ENCODE data around the gene KYAT1. TPM values are rescaled to one million over a fixed set of nuclear protein-coding genes. Genes with fewer than 3 reads are reported as not detected.
A peak's percentile ranks its signal among the peaks of the same experiment; 100 is the strongest.
"Not testable (repeated sequence)": the region's sequence is repeated elsewhere in the genome, so short reads cannot be mapped to it uniquely, and the experiment has no call there.

Gene KYAT1
- total RNA-seq, 4 donors from 2014 or later, result 7.4 to 9.0 (median 8.6) TPM

GRCh38 chr9:128882677-128883603 is 1.2 kb upstream of the KYAT1 start:
- H3K36me3 ChIP-seq, result peaks cover 0 to 14% (median 0%) of the 10 kb centered on the region in 3 donors
- H3K4me3 ChIP-seq, result peak overlapping the region; percentile 82 to 96 (median 92)
- H3K27me3 ChIP-seq, result no peaks in the 10 kb centered on the region
- TF ChIP-seq EP300 (IDR thresholded peaks at IDR 0.05), result no peak
- no peak for TF ChIP-seq POLR2A (IDR thresholded peaks at IDR 0.05)
- TF ChIP-seq, protein P1, sequence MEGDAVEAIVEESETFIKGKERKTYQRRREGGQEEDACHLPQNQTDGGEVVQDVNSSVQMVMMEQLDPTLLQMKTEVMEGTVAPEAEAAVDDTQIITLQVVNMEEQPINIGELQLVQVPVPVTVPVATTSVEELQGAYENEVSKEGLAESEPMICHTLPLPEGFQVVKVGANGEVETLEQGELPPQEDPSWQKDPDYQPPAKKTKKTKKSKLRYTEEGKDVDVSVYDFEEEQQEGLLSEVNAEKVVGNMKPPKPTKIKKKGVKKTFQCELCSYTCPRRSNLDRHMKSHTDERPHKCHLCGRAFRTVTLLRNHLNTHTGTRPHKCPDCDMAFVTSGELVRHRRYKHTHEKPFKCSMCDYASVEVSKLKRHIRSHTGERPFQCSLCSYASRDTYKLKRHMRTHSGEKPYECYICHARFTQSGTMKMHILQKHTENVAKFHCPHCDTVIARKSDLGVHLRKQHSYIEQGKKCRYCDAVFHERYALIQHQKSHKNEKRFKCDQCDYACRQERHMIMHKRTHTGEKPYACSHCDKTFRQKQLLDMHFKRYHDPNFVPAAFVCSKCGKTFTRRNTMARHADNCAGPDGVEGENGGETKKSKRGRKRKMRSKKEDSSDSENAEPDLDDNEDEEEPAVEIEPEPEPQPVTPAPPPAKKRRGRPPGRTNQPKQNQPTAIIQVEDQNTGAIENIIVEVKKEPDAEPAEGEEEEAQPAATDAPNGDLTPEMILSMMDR (IDR thresholded peaks at IDR 0.05), result no peak
- peaks cover 0 to 67% (median 27%) of the 10 kb centered on the region in 4 donors for H3K4me1 ChIP-seq
- DNase-seq (ENCODE audit: low spot score in 2 of 2), result no peak
- 0 to 1% methylated on average over 19 of the region's 19 CpGs for WGBS, 2 donors
- no peaks in the 10 kb centered on the region for H3K9me3 ChIP-seq
- peak overlapping the region; percentile 95 to 99 (median 98) for H3K27ac ChIP-seq

DNA sequence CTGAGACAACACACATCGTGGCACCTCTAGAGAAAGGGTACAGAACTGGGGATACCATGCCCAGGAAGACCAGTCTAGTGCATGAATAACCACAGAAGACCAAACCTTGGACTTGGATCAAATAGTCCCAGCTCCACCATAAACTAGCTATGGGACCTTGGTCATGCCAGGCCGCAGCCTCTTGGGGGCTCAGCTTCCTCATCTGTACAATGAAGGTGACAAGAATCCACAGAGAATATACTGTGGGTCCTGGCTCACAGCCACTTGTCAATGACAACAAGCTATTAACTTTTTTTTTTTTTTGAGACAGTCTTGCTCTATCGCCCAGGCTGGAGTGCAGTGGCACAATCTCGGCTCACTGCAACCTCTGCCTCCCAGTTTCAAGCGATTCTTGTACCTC is 3.9 kb downstream of the KYAT1 start:
- Histone ChIP-seq H3K27ac (peak overlapping the region in 1 of 4 donors; percentile 9), H3K27me3 (no peaks in the 10 kb centered on the region), H3K4me1 (peaks cover 0 to 24% (median 8%) of the 10 kb centered on the region in 4 donors), H3K36me3 (no peaks in the 10 kb centered on the region), H3K9me3 (no peaks in the 10 kb centered on the region), H3K4me3 (no peak overlapping the region)
- TF ChIP-seq, protein P1 (IDR thresholded peaks at IDR 0.05), result no peak
- no peak for TF ChIP-seq EP300 (IDR thresholded peaks at IDR 0.05)
- no peak for TF ChIP-seq POLR2A (IDR thresholded peaks at IDR 0.05)
- 75 to 79% methylated on average over 5 of the region's 5 CpGs for WGBS, 2 donors
- DNase-seq (ENCODE audit: low spot score in 2 of 2), result no peak

DNA sequence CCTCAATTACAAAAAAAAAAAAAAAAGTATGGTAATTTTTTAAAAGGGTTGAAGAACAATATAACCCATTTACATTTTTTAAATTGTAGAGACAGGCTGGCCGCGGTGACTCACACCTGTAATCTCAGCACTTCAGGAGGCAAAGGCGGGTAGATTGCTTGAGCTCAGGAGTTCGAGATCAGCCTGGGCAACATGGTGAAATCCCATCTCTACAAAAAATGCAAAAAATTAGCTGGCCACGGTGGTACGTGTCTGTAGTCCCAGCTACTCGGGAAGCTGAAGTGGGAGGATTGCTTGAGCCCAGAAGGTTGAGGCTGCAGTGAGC is 10.8 kb downstream of the KYAT1 start:
- 87 to 90% methylated on average over 7 of the region's 7 CpGs for WGBS, 2 donors
- not testable (repeated sequence) for H3K4me1 ChIP-seq; H3K4me3 ChIP-seq; H3K27ac ChIP-seq; H3K9me3 ChIP-seq; DNase-seq (ENCODE audit: low spot score in 2 of 2); H3K27me3 ChIP-seq; H3K36me3 ChIP-seq

GRCh38 chr9:128870128-128870940 is 11.4 kb downstream of the KYAT1 start:
- Histone ChIP-seq H3K36me3 (peaks cover 0 to 4% (median 0%) of the 10 kb centered on the region in 3 donors), H3K4me1 (no peaks in the 10 kb centered on the region), H3K9me3 (no peaks in the 10 kb centered on the region), H3K27ac (no peak overlapping the region), H3K27me3 (no peaks in the 10 kb centered on the region), H3K4me3 (no peak overlapping the region)
- TF ChIP-seq, protein P1 (IDR thresholded peaks at IDR 0.05), result no peak
- TF ChIP-seq EP300 (IDR thresholded peaks at IDR 0.05) (no peak), POLR2A (IDR thresholded peaks at IDR 0.05) (no peak)
- no peak for DNase-seq (ENCODE audit: low spot score in 2 of 2)
- 58 to 65% methylated on average over 7 of the region's 7 CpGs for WGBS, 2 donors

DNA sequence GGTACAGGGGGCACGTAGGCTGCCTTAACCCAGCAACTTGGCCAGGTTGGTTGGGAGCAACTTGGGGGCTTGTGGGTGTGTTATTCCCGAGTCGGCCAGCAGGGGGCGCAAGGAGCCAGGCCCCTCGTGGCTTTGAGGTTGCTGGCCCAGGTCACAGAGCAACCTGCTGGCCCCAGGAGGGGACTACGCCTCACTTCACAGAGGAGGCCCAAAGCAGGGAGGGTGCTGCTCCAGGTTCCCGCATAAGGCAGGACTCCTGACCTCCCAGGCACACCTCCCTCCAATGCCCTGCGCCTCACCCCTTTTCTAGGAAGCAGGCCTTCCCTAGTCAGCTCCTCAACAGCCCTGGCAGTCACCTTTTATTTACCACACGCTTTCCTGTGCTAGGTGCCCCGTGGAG is 18.1 kb downstream of the KYAT1 start:
- DNase-seq (ENCODE audit: low spot score in 2 of 2), result peak; percentile 54 to 64
- Histone ChIP-seq H3K36me3 (no peaks in the 10 kb centered on the region), H3K27ac (peak overlapping the region in 1 of 4 donors; percentile 44)

More for the DNA sequence above, 18.1 kb downstream of the KYAT1 start:
- no peak overlapping the region for H3K4me3 ChIP-seq
- WGBS, 2 donors, result 19 to 22% methylated on average over 10 of the region's 10 CpGs
- no peaks in the 10 kb centered on the region for H3K9me3 ChIP-seq
- peaks cover 0 to 14% (median 1%) of the 10 kb centered on the region in 4 donors for H3K4me1 ChIP-seq
- no peaks in the 10 kb centered on the region for H3K27me3 ChIP-seq
- TF ChIP-seq, protein P1 (IDR thresholded peaks at IDR 0.05), result peak; percentile 89 to 98 (median 96)
- no peak for TF ChIP-seq POLR2A (IDR thresholded peaks at IDR 0.05)

Measured in tibial nerve (tissue), 4 donors.